H1 (cell line): ENCODE results near the gene NEU4. TPM values are rescaled to one million over a fixed set of nuclear protein-coding genes. Genes with fewer than 3 reads are reported as not detected.

Experiments
- CTCF ChIA-PET: fragments of 300-600 bp; sonication (Branson Sonifier 250); formaldehyde crosslinking; loops from one replicate; lab custom pipeline; 2021; ENCODE audit not compliant: partially characterized antibody; lab: Charles Lee
- POLR2A ChIA-PET: fragments of 300-600 bp; sonication (Branson Sonifier 250); formaldehyde crosslinking; loops from one replicate; lab custom pipeline; 2021; ENCODE audit warnings: inconsistent platforms; ENCODE audit not compliant: partially characterized antibody; lab: Charles Lee
- DNase-seq, 2 experiments: peaks; one replicate each; pipeline versions ENCODE4 v3.0.0 to v3.0.0-alpha.2; 2010 to 2022; ENCODE audit warnings: low spot score in 2 of 2, low read depth in 1 of 2, mixed read lengths in 1 of 2
- FAIRE-seq: peaks from 2 replicates; lab custom pipeline; 2011; peaks lifted over from hg19 to GRCh38; lab: Jason Lieb, UNC
- H2AFZ ChIP-seq: 2 replicates; pipeline ENCODE4 v1.8.1; 2012; ENCODE audit warnings: low read length, inconsistent platforms
- H2AK5ac ChIP-seq: 2 replicates; pipeline ENCODE4 v1.6.1; 2013; ENCODE audit warnings: low read depth, low read length
- H2BK120ac ChIP-seq: replicated peaks from 2 replicates; pipeline ENCODE3; 2013; ENCODE audit warnings: low read depth, low read length, inconsistent platforms
- H2BK12ac ChIP-seq: 2 replicates; pipeline ENCODE4 v1.6.1; 2013; ENCODE audit warnings: low read depth, low read length
- H2BK15ac ChIP-seq: 2 replicates; pipeline ENCODE4 v1.6.1; 2013; ENCODE audit warnings: low read length
- H2BK20ac ChIP-seq: 2 replicates; pipeline ENCODE4 v1.6.1; 2013; ENCODE audit warnings: low read length
- H2BK5ac ChIP-seq: 2 replicates; pipeline ENCODE4 v1.6.1; 2013; ENCODE audit warnings: low read depth, low read length
- H3K14ac ChIP-seq: 2 replicates; pipeline ENCODE4 v1.6.1; 2013; ENCODE audit warnings: inconsistent platforms; ENCODE audit not compliant: insufficient read length
- H3K18ac ChIP-seq: 2 replicates; pipeline ENCODE4 v1.6.1; 2013; ENCODE audit warnings: low read length; ENCODE audit errors: extremely low read depth
- H3K23ac ChIP-seq: 2 replicates; pipeline ENCODE4 v1.6.1; 2013; ENCODE audit warnings: inconsistent platforms; ENCODE audit not compliant: insufficient read length
- H3K23me2 ChIP-seq: 2 replicates; pipeline ENCODE4 v1.6.1; 2013; ENCODE audit warnings: low read depth, low read length
- H3K27ac ChIP-seq: 2 replicates; pipeline ENCODE4 v1.6.1; 2011; ENCODE audit warnings: low read depth, low read length, inconsistent platforms
- H3K27me3 ChIP-seq, 4 experiments: replicated peaks in 1 of 4; 1 replicate in 1 of 4; 2 replicates in 3 of 4; pipeline versions ENCODE4 v1.6.1 to v1.8.1; 2011 to 2013; ENCODE audit warnings: low read length in 3 of 4, mild to moderate bottlenecking in 3 of 4, inconsistent platforms in 2 of 4, mixed read lengths in 2 of 4, moderate library complexity in 1 of 4; ENCODE audit not compliant: control insufficient read depth in 3 of 4, insufficient read depth in 3 of 4; ENCODE audit errors: extremely low read depth in 1 of 4
- H3K36me3 ChIP-seq, 4 experiments: 2 replicates each; pipeline versions ENCODE4 v1.6.1 to v1.8.1; 2011 to 2013; ENCODE audit warnings: mild to moderate bottlenecking in 4 of 4, low read length in 3 of 4, moderate library complexity in 2 of 4, control low read depth in 1 of 4, inconsistent platforms in 1 of 4; ENCODE audit not compliant: insufficient read depth in 4 of 4, control insufficient read depth in 2 of 4
- H3K4ac ChIP-seq: replicated peaks from 2 replicates; pipeline ENCODE3; 2013; ENCODE audit warnings: low read length, low read depth, mixed read lengths, inconsistent platforms; ENCODE audit not compliant: insufficient read length
- H3K4me1 ChIP-seq, 4 experiments: replicated peaks in 1 of 4; 1 replicate in 1 of 4; 2 replicates in 3 of 4; pipeline versions ENCODE4 v1.6.1 to v1.8.1; 2011 to 2013; ENCODE audit warnings: low read length in 3 of 4, inconsistent platforms in 2 of 4, mixed read lengths in 1 of 4; ENCODE audit not compliant: insufficient read depth in 4 of 4, control insufficient read depth in 3 of 4
- H3K4me2 ChIP-seq, 2 experiments: 2 replicates each; pipeline versions ENCODE4 v1.6.1 to v1.8.1; 2011 to 2013; ENCODE audit warnings: low read depth in 2 of 2, low read length in 2 of 2, control low read depth in 1 of 2, inconsistent platforms in 1 of 2, mild to moderate bottlenecking in 1 of 2; ENCODE audit not compliant: insufficient read depth in 1 of 2
- H3K4me3 ChIP-seq, 4 experiments: fragments of 200-600, 300-600 bp in 1 of 4; sonication (generic), shearing (Covaris generic), sonication (Bioruptor Twin) in 1 of 4; 2 replicates each; pipeline versions ENCODE4 v1.5.1 to v1.8.1; 2011 to 2016; ENCODE audit warnings: low read length in 4 of 4, low read depth in 3 of 4, control low read depth in 2 of 4, inconsistent platforms in 2 of 4, mild to moderate bottlenecking in 2 of 4, mixed read lengths in 1 of 4, moderate library complexity in 1 of 4; ENCODE audit not compliant: insufficient read depth in 2 of 4; ENCODE audit errors: extremely low read depth in 1 of 4
- H3K56ac ChIP-seq: replicated peaks from 2 replicates; pipeline ENCODE3; 2013; ENCODE audit warnings: low read depth, mild to moderate bottlenecking, mixed read lengths, low read length, inconsistent platforms; ENCODE audit not compliant: insufficient read length
- H3K79me1 ChIP-seq: 2 replicates; pipeline ENCODE4 v1.6.1; 2013; ENCODE audit warnings: low read depth, low read length, control low read depth
- H3K79me2 ChIP-seq, 2 experiments: 2 replicates each; pipeline versions ENCODE4 v1.6.1 to v1.8.1; 2012 to 2013; ENCODE audit warnings: low read length in 2 of 2, mild to moderate bottlenecking in 2 of 2, inconsistent platforms in 1 of 2; ENCODE audit not compliant: insufficient read depth in 2 of 2, control insufficient read depth in 1 of 2
- H3K9ac ChIP-seq, 4 experiments: replicated peaks in 1 of 4; 1 replicate in 1 of 4; 2 replicates in 3 of 4; pipeline versions ENCODE4 v1.6.1 to v1.8.1; 2011 to 2013; ENCODE audit warnings: low read depth in 3 of 4, low read length in 3 of 4, control low read depth in 2 of 4, mild to moderate bottlenecking in 2 of 4, moderate library complexity in 2 of 4, inconsistent platforms in 1 of 4; ENCODE audit errors: extremely low read depth in 1 of 4
- H3K9me3 ChIP-seq, 2 experiments: 2 replicates each; pipeline versions ENCODE4 v1.6.1 to v1.8.1; 2012 to 2013; ENCODE audit warnings: mild to moderate bottlenecking in 2 of 2, moderate library complexity in 2 of 2, control low read depth in 1 of 2, inconsistent platforms in 1 of 2, low read depth in 1 of 2, low read length in 1 of 2, mixed read lengths in 1 of 2; ENCODE audit not compliant: insufficient read depth in 2 of 2
- H4K20me1 ChIP-seq, 2 experiments: replicated peaks in 1 of 2; 2 replicates each; pipeline versions ENCODE3 to v1.8.1; 2011 to 2013; ENCODE audit warnings: inconsistent platforms in 2 of 2, low read length in 2 of 2, mild to moderate bottlenecking in 1 of 2; ENCODE audit not compliant: insufficient read depth in 2 of 2, control insufficient read depth in 1 of 2
- H4K5ac ChIP-seq: 2 replicates; pipeline ENCODE4 v1.6.1; 2013; ENCODE audit warnings: low read length, low read depth, mixed read lengths, inconsistent platforms; ENCODE audit not compliant: insufficient read length
- H4K8ac ChIP-seq: 2 replicates; pipeline ENCODE4 v1.8.0; 2013; ENCODE audit warnings: mild to moderate bottlenecking, moderate library complexity, low read length, inconsistent platforms; ENCODE audit not compliant: insufficient read depth; ENCODE audit errors: extremely low read depth
- H4K91ac ChIP-seq: replicated peaks from 2 replicates; pipeline ENCODE3; 2013; ENCODE audit warnings: low read length, mixed read lengths, inconsistent platforms; ENCODE audit not compliant: insufficient read length
- WGBS, 2 experiments: shearing (Covaris generic) in 1 of 2; methylation state at CpG; one replicate each; pipeline versions ENCODE4 v1.1.6 to v1.1.7; 2013 to 2015; ENCODE audit warnings: low lambda C conversion rate in 2 of 2, mixed read lengths in 2 of 2, inconsistent platforms in 1 of 2, low coverage in 1 of 2, missing lambda C conversion rate in 1 of 2; ENCODE audit not compliant: insufficient replicate concordance in 2 of 2, insufficient coverage in 1 of 2, insufficient read length in 1 of 2; ENCODE audit errors: extremely low coverage in 1 of 2, missing lambda C conversion rate in 1 of 2; 5-methylcytosine and 5-hydroxymethylcytosine counted together
- polyA plus RNA-seq, 7 experiments: library from polyadenylated mRNA; depleted of rRNA in 3 of 7; stranded (reverse) in 5 of 7; unstranded in 2 of 7; fragments of >200 nt in 5 of 7; fragments of 200-250 nt in 2 of 7; gene quantifications; 1 replicate in 5 of 7; 2 replicates in 1 of 7; 4 replicates in 1 of 7; pipeline versions ENCODE4 v1.2.1 to v1.2.3, GENCODE V29; 2011 to 2013; ENCODE audit warnings: missing spikeins in 2 of 7, mixed read lengths in 2 of 7
- total RNA-seq: library from RNA; stranded (reverse); fragmentation: NEBNext Ultra II Directional; extraction: Animal tissue kit (Norgen Biotek cat#: 25700); gene quantifications from 2 replicates; pipeline ENCODE4 v1.2.1, GENCODE V29; 2021

The NEU4 gene
- total and polyA plus RNA-seq, 2 of the 8 experiments (the other 6 are each of a cell fraction or from before 2014, with no cell fraction given), result 0.32 to 0.50 TPM

- ChIA-PET POLR2A (no interaction called here), CTCF (no interaction called here)
- Histone ChIP-seq H3K4me3 (no peak overlapping the region), H4K20me1 (no peaks in the 10 kb centered on the region), H3K36me3 (no peaks in the 10 kb centered on the region), H2BK20ac (no peak overlapping the region), H2BK12ac (no peak overlapping the region), H2BK120ac (no peak overlapping the region), H3K23ac (no peak overlapping the region), H3K14ac (no peak overlapping the region), H3K4me1 (peaks cover 0 to 9% (median 0%) of the 10 kb centered on the region in 4 experiments; a peak in 2 of 7 replicates), H4K8ac (no peak overlapping the region), H4K91ac (no peak overlapping the region), H3K79me2 (no peaks in the 10 kb centered on the region), H3K9me3 (peaks cover 0 to 5% of the 10 kb centered on the region in 2 experiments; a peak in 2 of 4 replicates), H4K5ac (no peak overlapping the region), H3K79me1 (no peaks in the 10 kb centered on the region), H3K27me3 (no peaks in the 10 kb centered on the region), H3K9ac (no peak overlapping the region), H2AFZ (no peak overlapping the region), H3K4me2 (no peak overlapping the region), H3K23me2 (no peaks in the 10 kb centered on the region), H3K4ac (no peak overlapping the region), H2BK5ac (no peak overlapping the region), H3K18ac (no peak overlapping the region), H3K56ac (no peak overlapping the region), H2AK5ac (no peak overlapping the region), H2BK15ac (0 out of 2 replicates have a peak overlapping the region, but pooled peaks have one; percentile 65), H3K27ac (no peak overlapping the region)
- 89% methylated on average over 10 of the region's 10 CpGs; no CpG with 5 or more reads in 1 of the 2 experiments for WGBS, 2 experiments
- no peak for DNase-seq
- no peak for FAIRE-seq
These were observed 9.9 kb downstream of the NEU4 start for GRCh38 chr2:241818943-241819270.
